Erythroblast (primary cell): ENCODE measurements around the gene SIGLEC14.

ENCODE experiments used
- GATA1 ChIP-seq: IDR thresholded peaks from 2 replicates; pipeline ENCODE4 v1.6.1; 2011; ENCODE audit warnings: low read depth, mild to moderate bottlenecking, control low read depth, low read length, moderate library complexity
- POLR2A ChIP-seq: IDR thresholded peaks from 2 replicates; pipeline ENCODE4 v1.6.1; 2011; ENCODE audit warnings: mild to moderate bottlenecking, low read length

DNA sequence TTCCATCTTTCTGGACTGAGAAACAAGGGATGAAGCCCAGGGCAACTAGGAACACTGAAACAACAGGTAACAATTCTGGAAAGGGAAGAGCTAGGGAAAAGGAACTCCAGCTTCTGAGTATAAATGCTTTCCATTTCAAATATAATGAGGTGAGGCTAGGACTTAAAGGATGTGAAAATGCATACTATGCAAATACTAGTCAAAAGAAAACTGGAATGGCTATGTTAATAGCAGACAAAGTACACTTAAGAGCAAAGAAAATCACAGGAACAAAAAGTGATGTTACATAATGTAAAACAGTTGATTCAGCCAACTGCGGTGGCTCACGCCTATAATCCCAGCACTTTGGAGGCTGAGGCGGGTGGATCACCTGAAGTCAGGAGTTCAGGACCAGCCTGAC, 6.2 kb downstream of the SIGLEC14 start:
- TF ChIP-seq POLR2A = no peak
- TF ChIP-seq GATA1 = no peak
